SHP77 (cell line): Measurements from ENCODE around the gene CELF2.

Experiments
- DNase-seq, 2 experiments: peaks; one replicate each; lab custom pipeline; 2025; lab: John Stamatoyannopoulos, UW

Gene CELF2

GRCh38 chr10:11058965-11059364 lies 41.3 kb downstream of the CELF2 start:
- no peak for DNase-seq

- no peak for DNase-seq
Measured at GRCh38 chr10:11063856-11064255, 46.2 kb downstream of the CELF2 start.

DNA sequence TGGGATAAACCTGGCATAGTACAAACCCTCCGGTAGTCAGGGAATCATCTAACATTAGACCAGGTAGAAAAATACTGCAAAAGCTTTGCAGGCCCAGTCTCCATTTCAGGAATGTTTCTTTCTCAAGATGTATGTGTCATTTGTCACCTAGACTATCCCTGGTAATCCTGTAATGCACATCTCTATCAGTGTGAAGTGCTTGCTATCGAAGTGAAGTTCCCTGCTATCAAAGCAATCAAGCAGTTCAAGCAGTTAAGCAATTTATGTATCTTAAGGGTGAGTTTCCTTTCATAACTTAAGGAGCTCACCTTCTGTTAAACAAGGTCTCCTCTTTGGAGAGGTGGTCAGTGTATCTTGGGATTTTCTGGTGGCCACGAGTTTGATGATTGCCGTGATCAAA lies 47.2 kb downstream of the CELF2 start:
- DNase-seq: no peak

GRCh38 chr10:11065567-11065966 lies 47.9 kb downstream of the CELF2 start:
- no peak for DNase-seq

- no peak for DNase-seq
Measured at GRCh38 chr10:11066520-11066919, 48.8 kb downstream of the CELF2 start.

GRCh38 chr10:11068861-11069633 lies 51.4 kb downstream of the CELF2 start:
- DNase-seq: no peak

DNA sequence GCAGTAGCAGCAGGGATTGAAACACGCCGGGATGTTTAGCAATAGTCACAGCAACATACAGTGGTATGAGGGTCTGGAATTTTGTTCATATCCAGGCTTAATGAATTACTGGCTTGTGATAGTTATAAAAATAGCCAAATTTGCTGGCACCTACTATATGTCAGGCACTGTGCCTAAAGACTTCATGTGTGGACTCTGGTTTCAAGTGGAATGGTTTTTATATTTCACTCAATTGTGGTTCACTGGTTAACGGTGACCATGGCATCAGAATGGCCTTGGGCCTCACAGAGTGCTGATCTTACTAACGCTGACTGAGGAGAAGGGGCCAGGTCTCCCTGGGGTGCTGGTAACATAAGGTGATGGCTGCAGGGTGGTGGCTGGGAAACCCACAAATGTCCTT lies 55.7 kb downstream of the CELF2 start:
- no peak for DNase-seq

GRCh38 chr10:11074536-11075267 lies 57.0 kb downstream of the CELF2 start:
- no peak for DNase-seq

- no peak for DNase-seq
Measured at GRCh38 chr10:11076221-11076620, 58.5 kb downstream of the CELF2 start.

DNA sequence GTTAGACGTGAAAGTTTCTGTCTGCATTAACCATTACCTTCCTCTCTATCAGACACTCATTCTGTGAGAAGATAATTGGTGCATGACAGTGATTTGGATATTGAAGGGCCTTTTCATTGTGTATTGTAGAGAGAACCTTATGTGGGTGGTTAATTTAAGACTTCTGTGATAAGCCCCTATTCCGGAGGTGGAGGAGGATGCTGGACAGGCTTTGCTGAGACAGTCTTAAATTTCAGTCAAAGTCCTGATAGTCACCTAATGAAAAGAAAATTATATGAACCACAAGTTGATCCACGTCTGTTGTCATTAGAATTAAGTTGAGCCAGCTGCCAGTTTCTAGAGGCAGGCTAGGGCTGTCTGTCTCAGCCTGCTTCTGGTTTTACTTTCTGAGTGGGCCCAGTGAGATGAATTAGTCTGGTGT lies 62.9 kb downstream of the CELF2 start:
- DNase-seq: no peak

- DNase-seq: no peak
Measured at GRCh38 chr10:11081408-11081807, 63.7 kb downstream of the CELF2 start.

DNA sequence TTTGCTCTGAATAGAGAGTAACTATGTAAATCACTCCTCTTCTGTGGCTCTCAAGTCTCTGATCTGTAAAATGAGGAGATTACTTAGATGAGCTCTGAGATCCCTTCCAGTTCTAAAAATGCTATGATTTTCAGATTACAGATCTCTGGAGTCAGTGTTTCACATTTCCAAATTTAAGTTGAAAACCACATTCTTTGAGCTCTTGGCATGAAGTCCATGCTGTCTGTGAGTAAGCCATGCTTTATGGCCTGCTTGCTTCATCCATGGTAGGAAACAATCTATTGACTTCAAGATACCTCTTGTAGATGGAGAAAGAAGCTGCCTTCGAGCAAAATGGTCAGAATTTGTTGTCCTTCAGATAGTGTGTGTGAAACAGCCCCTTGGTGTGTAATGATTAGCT lies 64.9 kb downstream of the CELF2 start:
- no peak for DNase-seq

DNA sequence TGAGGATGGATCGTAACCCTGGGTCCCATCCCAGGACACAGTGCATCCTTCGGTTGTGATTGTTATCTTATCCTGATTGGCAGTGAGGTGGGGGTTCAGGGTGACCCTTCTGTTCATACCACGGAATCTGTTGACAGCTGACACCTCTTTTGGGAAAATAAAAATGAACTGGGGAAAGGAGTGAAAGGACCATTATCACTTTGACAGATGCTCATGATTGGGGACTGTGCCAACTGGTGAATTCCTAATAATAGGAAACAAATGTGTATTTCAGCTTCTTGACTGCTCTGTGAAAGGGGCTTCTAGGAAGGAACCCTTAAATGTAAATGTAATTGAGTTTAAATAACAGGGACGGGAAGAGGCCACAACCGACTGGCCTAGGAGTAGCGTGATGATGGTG lies 65.4 kb downstream of the CELF2 start:
- DNase-seq: no peak

DNA sequence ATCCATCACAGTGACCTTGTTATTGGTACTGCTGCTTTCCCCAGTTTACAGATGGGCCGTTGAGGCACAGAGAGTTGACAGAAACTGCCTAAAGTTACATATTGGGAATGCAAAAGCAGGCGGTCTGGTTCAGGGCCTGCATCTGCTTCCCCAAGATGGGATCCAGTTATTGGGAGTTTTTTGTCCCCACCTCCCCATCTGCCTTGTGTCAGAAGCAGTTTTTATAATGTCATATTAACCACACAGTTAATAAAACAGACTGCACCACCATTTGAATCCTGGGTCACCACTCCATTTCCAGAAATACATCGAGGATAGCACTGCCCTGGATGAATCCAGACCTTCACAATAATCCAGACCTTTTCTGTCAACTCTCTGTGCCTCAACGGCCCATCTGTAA lies 67.9 kb downstream of the CELF2 start:
- no peak for DNase-seq

DNA sequence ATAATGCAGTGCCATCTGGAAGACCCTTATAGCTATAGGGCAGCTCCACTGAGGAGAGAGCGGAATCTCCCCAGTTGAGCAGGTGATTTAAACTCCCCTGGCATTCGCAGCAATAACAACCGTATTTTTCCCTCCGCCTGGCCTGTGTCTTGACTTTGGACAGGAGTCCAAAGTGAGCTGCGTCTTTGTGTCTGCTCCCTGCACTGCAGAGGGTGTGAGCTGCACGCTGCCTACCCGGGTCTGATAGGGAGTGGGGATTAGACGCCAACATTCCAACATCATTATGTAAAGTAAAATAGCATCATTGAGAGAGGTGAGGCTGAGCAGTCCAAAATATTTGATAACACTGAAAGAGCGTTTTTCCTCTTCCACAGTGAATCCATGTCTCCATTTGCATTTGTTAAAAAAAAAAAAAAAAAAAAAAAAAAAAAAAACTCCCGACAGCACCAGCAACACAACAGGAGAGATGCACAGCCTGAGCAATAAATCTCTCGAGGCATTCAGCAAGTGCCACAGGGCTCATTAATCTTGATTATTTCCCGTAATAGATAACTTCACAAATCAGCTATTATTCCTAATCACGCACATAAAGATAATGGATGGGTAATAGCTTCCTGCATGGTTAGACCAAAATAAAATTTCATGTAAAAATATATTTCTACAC lies 68.6 kb downstream of the CELF2 start:
- no peak for DNase-seq

GRCh38 chr10:11087372-11087771 lies 69.7 kb downstream of the CELF2 start:
- no peak for DNase-seq

GRCh38 chr10:11088709-11089108 lies 71.0 kb downstream of the CELF2 start:
- no peak for DNase-seq

GRCh38 chr10:11089272-11089671 lies 71.6 kb downstream of the CELF2 start:
- DNase-seq: no peak

- DNase-seq: no peak
Measured at GRCh38 chr10:11091517-11092102, 73.9 kb downstream of the CELF2 start.

GRCh38 chr10:11093771-11094736 lies 76.4 kb downstream of the CELF2 start:
- no peak for DNase-seq

GRCh38 chr10:11095374-11095801 lies 77.7 kb downstream of the CELF2 start:
- no peak for DNase-seq
